CD4-positive, alpha-beta T cell treated with Interleukin-10 for 1 hour (primary cell): Measurements from ENCODE around the gene HAUS8.
A peak's percentile ranks its signal among the peaks of the same experiment; 100 is the strongest.
"Not testable (repeated sequence)": the region's sequence is repeated elsewhere in the genome, so short reads cannot be mapped to it uniquely, and the experiment has no call there.

Experiments
- DNase-seq: peaks from one replicate; pipeline ENCODE4 v3.0.0-alpha.2; 2020

HAUS8 gene

GRCh38 chr19:17031741-17032140 lies 43.5 kb downstream of the HAUS8 start:
- no peak for DNase-seq

- DNase-seq = no peak
These were observed 47.7 kb downstream of the HAUS8 start for GRCh38 chr19:17027535-17027975.

- no peak for DNase-seq
These were observed 48.3 kb downstream of the HAUS8 start, which contains the start of gene CPAMD8 for GRCh38 chr19:17026706-17027534. Gene CPAMD8, minus strand, starts transcription at chr19:17026810. Its CDS starts 168 bp downstream, at chr19:17026642.

- peak; percentile 9 for DNase-seq
These were observed 49.1 kb downstream of the HAUS8 start for GRCh38 chr19:17025991-17026658.

GRCh38 chr19:17025361-17025760 lies 49.9 kb downstream of the HAUS8 start:
- no peak for DNase-seq

GRCh38 chr19:17024941-17025340 lies 50.3 kb downstream of the HAUS8 start:
- DNase-seq = not testable (repeated sequence)

GRCh38 chr19:17023805-17024204 lies 51.4 kb downstream of the HAUS8 start:
- no peak for DNase-seq

GRCh38 chr19:17022738-17023137 lies 52.5 kb downstream of the HAUS8 start:
- no peak for DNase-seq

GRCh38 chr19:17021793-17022590 lies 53.3 kb downstream of the HAUS8 start:
- DNase-seq = no peak

- no peak for DNase-seq
These were observed 53.9 kb downstream of the HAUS8 start for GRCh38 chr19:17021328-17021727.

GRCh38 chr19:17020823-17021222 lies 54.4 kb downstream of the HAUS8 start:
- DNase-seq = no peak

- DNase-seq = no peak
These were observed 54.9 kb downstream of the HAUS8 start for GRCh38 chr19:17020385-17020784.

- DNase-seq = not testable (repeated sequence)
These were observed 60.9 kb downstream of the HAUS8 start for GRCh38 chr19:17014212-17014861.

GRCh38 chr19:17011485-17011884 lies 63.8 kb downstream of the HAUS8 start:
- no peak for DNase-seq

- no peak for DNase-seq
These were observed 68.7 kb downstream of the HAUS8 start for GRCh38 chr19:17006579-17006978.

- DNase-seq = no peak
These were observed 70.3 kb downstream of the HAUS8 start for GRCh38 chr19:17005000-17005399.

- no peak for DNase-seq
These were observed 70.9 kb downstream of the HAUS8 start for GRCh38 chr19:17004386-17004785.

GRCh38 chr19:17002455-17002854 lies 72.8 kb downstream of the HAUS8 start:
- DNase-seq = peak; percentile 5

GRCh38 chr19:17001603-17002183 lies 73.6 kb downstream of the HAUS8 start:
- peak; percentile 93 for DNase-seq
